WTC11 (cell line): ENCODE data around the gene FRMD4A.

ENCODE experiments used
- ATF2 ChIP-seq: sonication (generic); formaldehyde crosslinking; IDR thresholded peaks from 2 replicates; pipeline ENCODE4 v1.8.1; 2022; ENCODE audit warnings: low read depth, missing genetic modification reagents, borderline replicate concordance
- CREB1 ChIP-seq: sonication (generic); formaldehyde crosslinking; IDR thresholded peaks from 2 replicates; pipeline ENCODE4 v1.8.0; 2023; ENCODE audit warnings: mild to moderate bottlenecking, missing genetic modification reagents
- JUN ChIP-seq: sonication (generic); formaldehyde crosslinking; IDR thresholded peaks from 2 replicates; pipeline ENCODE4 v1.8.0; 2023; ENCODE audit warnings: mild to moderate bottlenecking, missing genetic modification reagents
- NR1H2 ChIP-seq: sonication (generic); formaldehyde crosslinking; IDR thresholded peaks from 2 replicates; pipeline ENCODE4 v1.9.0; 2021; ENCODE audit warnings: mild to moderate bottlenecking, moderate library complexity, missing genetic modification reagents
- USF1 ChIP-seq: sonication (generic); formaldehyde crosslinking; IDR thresholded peaks from 2 replicates; pipeline ENCODE4 v1.8.0; 2022; ENCODE audit warnings: mild to moderate bottlenecking, missing genetic modification reagents
- ZNF263 ChIP-seq: sonication (generic); formaldehyde crosslinking; IDR thresholded peaks from 2 replicates; pipeline ENCODE4 v1.8.1; 2022; ENCODE audit warnings: low read depth, mild to moderate bottlenecking, moderate library complexity, missing genetic modification reagents
- TF ChIP-seq, protein P1 (sequence below): fragments of 200-600 bp; IDR thresholded peaks from 2 replicates; pipeline ENCODE4 v1.8.0; 2022; ENCODE audit warnings: antibody characterized with exemption
- TF ChIP-seq, protein P2 (sequence below): sonication (generic); formaldehyde crosslinking; IDR thresholded peaks from 2 replicates; pipeline ENCODE4 v1.8.1; 2022; ENCODE audit warnings: low read depth, mild to moderate bottlenecking, moderate library complexity, missing genetic modification reagents, borderline replicate concordance
- TF ChIP-seq, protein P3 (sequence below): sonication (generic); formaldehyde crosslinking; IDR thresholded peaks from 2 replicates; pipeline ENCODE4 v1.8.0; 2022; ENCODE audit warnings: mild to moderate bottlenecking, missing genetic modification reagents
- TF ChIP-seq, protein P4 (sequence below): sonication (generic); formaldehyde crosslinking; IDR thresholded peaks from 2 replicates; pipeline ENCODE4 v1.8.0; 2022; ENCODE audit warnings: missing genetic modification reagents

- TF ChIP-seq, protein P1, sequence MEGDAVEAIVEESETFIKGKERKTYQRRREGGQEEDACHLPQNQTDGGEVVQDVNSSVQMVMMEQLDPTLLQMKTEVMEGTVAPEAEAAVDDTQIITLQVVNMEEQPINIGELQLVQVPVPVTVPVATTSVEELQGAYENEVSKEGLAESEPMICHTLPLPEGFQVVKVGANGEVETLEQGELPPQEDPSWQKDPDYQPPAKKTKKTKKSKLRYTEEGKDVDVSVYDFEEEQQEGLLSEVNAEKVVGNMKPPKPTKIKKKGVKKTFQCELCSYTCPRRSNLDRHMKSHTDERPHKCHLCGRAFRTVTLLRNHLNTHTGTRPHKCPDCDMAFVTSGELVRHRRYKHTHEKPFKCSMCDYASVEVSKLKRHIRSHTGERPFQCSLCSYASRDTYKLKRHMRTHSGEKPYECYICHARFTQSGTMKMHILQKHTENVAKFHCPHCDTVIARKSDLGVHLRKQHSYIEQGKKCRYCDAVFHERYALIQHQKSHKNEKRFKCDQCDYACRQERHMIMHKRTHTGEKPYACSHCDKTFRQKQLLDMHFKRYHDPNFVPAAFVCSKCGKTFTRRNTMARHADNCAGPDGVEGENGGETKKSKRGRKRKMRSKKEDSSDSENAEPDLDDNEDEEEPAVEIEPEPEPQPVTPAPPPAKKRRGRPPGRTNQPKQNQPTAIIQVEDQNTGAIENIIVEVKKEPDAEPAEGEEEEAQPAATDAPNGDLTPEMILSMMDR = no peak
- no peak for TF ChIP-seq CREB1 (CRISPR knock-in tag)
- TF ChIP-seq, protein P2, sequence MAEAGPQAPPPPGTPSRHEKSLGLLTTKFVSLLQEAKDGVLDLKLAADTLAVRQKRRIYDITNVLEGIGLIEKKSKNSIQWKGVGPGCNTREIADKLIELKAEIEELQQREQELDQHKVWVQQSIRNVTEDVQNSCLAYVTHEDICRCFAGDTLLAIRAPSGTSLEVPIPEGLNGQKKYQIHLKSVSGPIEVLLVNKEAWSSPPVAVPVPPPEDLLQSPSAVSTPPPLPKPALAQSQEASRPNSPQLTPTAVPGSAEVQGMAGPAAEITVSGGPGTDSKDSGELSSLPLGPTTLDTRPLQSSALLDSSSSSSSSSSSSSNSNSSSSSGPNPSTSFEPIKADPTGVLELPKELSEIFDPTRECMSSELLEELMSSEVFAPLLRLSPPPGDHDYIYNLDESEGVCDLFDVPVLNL (CRISPR knock-in tag) = no peak
- TF ChIP-seq USF1 (CRISPR knock-in tag) = no peak
- TF ChIP-seq, protein P3, sequence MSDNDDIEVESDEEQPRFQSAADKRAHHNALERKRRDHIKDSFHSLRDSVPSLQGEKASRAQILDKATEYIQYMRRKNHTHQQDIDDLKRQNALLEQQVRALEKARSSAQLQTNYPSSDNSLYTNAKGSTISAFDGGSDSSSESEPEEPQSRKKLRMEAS (CRISPR knock-in tag) = no peak
- TF ChIP-seq ATF2 (CRISPR knock-in tag) = no peak
- TF ChIP-seq JUN (CRISPR knock-in tag) = 0 out of 2 replicates have a peak, but pooled peaks have one; percentile 51
- TF ChIP-seq, protein P4, sequence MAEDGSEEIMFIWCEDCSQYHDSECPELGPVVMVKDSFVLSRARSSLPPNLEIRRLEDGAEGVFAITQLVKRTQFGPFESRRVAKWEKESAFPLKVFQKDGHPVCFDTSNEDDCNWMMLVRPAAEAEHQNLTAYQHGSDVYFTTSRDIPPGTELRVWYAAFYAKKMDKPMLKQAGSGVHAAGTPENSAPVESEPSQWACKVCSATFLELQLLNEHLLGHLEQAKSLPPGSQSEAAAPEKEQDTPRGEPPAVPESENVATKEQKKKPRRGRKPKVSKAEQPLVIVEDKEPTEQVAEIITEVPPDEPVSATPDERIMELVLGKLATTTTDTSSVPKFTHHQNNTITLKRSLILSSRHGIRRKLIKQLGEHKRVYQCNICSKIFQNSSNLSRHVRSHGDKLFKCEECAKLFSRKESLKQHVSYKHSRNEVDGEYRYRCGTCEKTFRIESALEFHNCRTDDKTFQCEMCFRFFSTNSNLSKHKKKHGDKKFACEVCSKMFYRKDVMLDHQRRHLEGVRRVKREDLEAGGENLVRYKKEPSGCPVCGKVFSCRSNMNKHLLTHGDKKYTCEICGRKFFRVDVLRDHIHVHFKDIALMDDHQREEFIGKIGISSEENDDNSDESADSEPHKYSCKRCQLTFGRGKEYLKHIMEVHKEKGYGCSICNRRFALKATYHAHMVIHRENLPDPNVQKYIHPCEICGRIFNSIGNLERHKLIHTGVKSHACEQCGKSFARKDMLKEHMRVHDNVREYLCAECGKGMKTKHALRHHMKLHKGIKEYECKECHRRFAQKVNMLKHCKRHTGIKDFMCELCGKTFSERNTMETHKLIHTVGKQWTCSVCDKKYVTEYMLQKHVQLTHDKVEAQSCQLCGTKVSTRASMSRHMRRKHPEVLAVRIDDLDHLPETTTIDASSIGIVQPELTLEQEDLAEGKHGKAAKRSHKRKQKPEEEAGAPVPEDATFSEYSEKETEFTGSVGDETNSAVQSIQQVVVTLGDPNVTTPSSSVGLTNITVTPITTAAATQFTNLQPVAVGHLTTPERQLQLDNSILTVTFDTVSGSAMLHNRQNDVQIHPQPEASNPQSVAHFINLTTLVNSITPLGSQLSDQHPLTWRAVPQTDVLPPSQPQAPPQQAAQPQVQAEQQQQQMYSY = no peak
- TF ChIP-seq NR1H2 (CRISPR knock-in tag) = no peak
- no peak for TF ChIP-seq ZNF263 (CRISPR knock-in tag)
Measured at GRCh38 chr10:13615650-13616300, 714.9 kb downstream of the FRMD4A start.
